ENCODE results near the gene PLD3. TPM values are rescaled to one million over a fixed set of nuclear protein-coding genes. Genes with fewer than 3 reads are reported as not detected.
A peak's percentile ranks its signal among the peaks of the same experiment; 100 is the strongest.
"Not testable (repeated sequence)": the region's sequence is repeated elsewhere in the genome, so short reads cannot be mapped to it uniquely, and the experiment has no call there.

PLD3 gene
- polyA plus RNA-seq, 1 experiment: 395 TPM

DNA sequence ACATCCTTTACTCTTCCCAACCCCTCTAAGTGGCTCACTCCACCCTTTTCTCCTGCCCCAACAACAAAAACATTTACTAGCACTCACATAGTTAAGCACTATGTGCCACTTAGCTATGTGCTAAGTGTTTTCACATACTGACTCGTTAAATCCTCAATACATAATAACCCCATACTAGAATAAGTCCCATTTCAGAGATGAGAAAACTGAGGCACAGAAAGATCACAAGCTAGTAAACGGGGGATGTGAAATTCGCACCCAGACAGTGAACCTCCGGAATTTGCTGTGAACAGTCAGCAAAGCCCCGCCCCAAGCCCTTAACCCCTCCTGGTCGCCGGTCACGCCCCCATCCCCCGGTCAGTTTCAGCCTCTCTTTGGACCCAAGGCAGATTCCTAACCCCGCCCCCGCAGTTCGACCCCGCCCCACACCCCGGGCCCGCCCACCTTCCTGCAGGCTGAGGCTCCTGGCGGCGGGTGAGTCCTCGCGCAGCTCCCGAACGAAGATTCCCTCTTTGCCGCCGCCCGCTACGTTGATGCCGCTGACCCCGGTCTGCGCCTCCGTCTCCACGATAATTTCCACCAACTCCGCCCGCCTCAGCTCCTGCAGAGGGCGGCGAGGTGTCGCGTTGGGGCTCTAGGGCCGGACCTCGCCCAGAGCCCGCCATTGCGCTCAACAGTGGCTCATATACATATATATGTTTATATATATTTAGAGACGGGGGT lies 54.9 kb downstream of the PLD3 start:
- H3K27me3 ChIP-seq (ENCODE audit: control insufficient read depth, insufficient read depth, low read length): no peaks in the 10 kb centered on the region
- peak overlapping the region; percentile 63 for H3K4me3 ChIP-seq (ENCODE audit: low read depth, low read length)
- H3K27ac ChIP-seq (ENCODE audit: low read depth, low read length): peak overlapping the region; percentile 47
- ChIA-PET POLR2A (interaction anchor here (0.6 to 1.9 kb wide), 5 partner anchors 18 to 484 kb away, joined by 3 to 12 read pairs (median 8); partner anchors contain the start of genes C19orf47, PLD3 and SERTAD1), CTCF (interaction anchor here (0.6 to 1.9 kb wide), 4 partner anchors 17 to 98 kb away, joined by 3 to 11 read pairs (median 3); no protein-coding TSS in a partner anchor)
- peak; percentile 82 for DNase-seq (ENCODE audit: low read depth, low spot score)
- H3K9me3 ChIP-seq (ENCODE audit: control insufficient read depth, insufficient read depth, low read length): no peaks in the 10 kb centered on the region; the same call in 1 of the 2 replicates
- TF ChIP-seq, protein P1, sequence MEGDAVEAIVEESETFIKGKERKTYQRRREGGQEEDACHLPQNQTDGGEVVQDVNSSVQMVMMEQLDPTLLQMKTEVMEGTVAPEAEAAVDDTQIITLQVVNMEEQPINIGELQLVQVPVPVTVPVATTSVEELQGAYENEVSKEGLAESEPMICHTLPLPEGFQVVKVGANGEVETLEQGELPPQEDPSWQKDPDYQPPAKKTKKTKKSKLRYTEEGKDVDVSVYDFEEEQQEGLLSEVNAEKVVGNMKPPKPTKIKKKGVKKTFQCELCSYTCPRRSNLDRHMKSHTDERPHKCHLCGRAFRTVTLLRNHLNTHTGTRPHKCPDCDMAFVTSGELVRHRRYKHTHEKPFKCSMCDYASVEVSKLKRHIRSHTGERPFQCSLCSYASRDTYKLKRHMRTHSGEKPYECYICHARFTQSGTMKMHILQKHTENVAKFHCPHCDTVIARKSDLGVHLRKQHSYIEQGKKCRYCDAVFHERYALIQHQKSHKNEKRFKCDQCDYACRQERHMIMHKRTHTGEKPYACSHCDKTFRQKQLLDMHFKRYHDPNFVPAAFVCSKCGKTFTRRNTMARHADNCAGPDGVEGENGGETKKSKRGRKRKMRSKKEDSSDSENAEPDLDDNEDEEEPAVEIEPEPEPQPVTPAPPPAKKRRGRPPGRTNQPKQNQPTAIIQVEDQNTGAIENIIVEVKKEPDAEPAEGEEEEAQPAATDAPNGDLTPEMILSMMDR (IDR thresholded peaks at IDR 0.05; ENCODE audit: low read depth, low read length): no peak

GRCh38 chr19:40407714-40408597 lies 59.5 kb downstream of the PLD3 start:
- no peaks in the 10 kb centered on the region for H3K9me3 ChIP-seq (ENCODE audit: control insufficient read depth, insufficient read depth, low read length)
- TF ChIP-seq, protein P1 (IDR thresholded peaks at IDR 0.05; ENCODE audit: low read depth, low read length): no peak
- no peak for DNase-seq (ENCODE audit: low read depth, low spot score)
- H3K27me3 ChIP-seq (ENCODE audit: control insufficient read depth, insufficient read depth, low read length): no peaks in the 10 kb centered on the region
- ChIA-PET POLR2A (interaction anchor here (0.9 kb wide), 1 partner anchor 18 kb away, joined by 3 read pairs; no protein-coding TSS in a partner anchor), CTCF (interaction anchor here (1.6 kb wide), 1 partner anchor 13 kb away, joined by 5 read pairs; no protein-coding TSS in a partner anchor)
- H3K27ac ChIP-seq (ENCODE audit: low read depth, low read length): no peak overlapping the region
- no peak overlapping the region for H3K4me3 ChIP-seq (ENCODE audit: low read depth, low read length)

- CTCF ChIA-PET: interaction anchor here (1.6 to 4.5 kb wide), 2 partner anchors 12 kb away, joined by 5 to 35 read pairs; no protein-coding TSS in a partner anchor
- H3K27ac ChIP-seq (ENCODE audit: low read depth, low read length); POLR2A ChIA-PET; DNase-seq (ENCODE audit: low read depth, low spot score); H3K27me3 ChIP-seq (ENCODE audit: control insufficient read depth, insufficient read depth, low read length); H3K4me3 ChIP-seq (ENCODE audit: low read depth, low read length); H3K9me3 ChIP-seq (ENCODE audit: control insufficient read depth, insufficient read depth, low read length): not testable (repeated sequence)
Observed at GRCh38 chr19:40408598-40408925, 60.1 kb downstream of the PLD3 start.

GRCh38 chr19:40410030-40410389 lies 61.5 kb downstream of the PLD3 start:
- TF ChIP-seq, protein P1 (IDR thresholded peaks at IDR 0.05; ENCODE audit: low read depth, low read length): no peak
- CTCF ChIA-PET: interaction anchor here (4.5 kb wide), 1 partner anchor 11 kb away, joined by 35 read pairs; no protein-coding TSS in a partner anchor

DNA sequence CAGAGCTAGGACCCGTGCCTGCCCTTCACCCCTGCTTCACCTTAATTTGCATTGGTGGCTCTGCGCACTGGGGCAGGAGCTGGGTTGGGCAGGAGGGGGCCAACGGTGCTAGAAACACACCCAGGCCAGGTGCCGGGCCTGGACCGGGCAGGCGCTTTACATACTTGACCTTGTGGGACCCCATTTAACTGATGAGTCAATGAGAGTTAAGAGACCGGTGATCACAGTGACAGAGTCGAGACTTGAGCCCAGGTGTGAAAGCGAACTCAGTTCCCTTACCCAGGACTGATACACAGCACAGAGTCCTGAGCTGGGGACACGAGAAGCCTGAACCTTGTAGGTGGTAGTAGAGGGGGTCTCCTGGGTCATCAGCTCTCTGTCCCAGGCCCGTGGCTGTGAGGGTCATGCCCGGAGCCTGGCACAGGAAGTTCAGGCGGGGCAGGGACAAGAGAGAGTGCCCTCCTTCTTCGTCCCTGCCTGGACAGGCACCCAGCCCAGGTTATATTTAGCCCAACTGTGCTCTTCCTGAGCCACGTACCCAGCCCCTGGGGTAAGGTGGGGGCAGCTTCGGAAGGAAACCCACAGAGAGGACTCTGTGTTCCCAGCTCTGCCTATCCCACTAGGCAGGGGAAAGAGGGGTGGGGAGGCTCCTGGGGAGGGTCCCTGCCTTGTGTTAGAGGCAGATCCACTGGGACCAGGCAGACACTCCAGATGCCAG lies 62.8 kb downstream of the PLD3 start:
- TF ChIP-seq, protein P1 (IDR thresholded peaks at IDR 0.05; ENCODE audit: low read depth, low read length): no peak
- DNase-seq (ENCODE audit: low read depth, low spot score): no peak
- Histone ChIP-seq H3K27me3 (ENCODE audit: control insufficient read depth, insufficient read depth, low read length) (no peaks in the 10 kb centered on the region), H3K4me3 (ENCODE audit: low read depth, low read length) (no peak overlapping the region), H3K9me3 (ENCODE audit: control insufficient read depth, insufficient read depth, low read length) (no peaks in the 10 kb centered on the region; the same call in 1 of the 2 replicates), H3K27ac (ENCODE audit: low read depth, low read length) (no peak overlapping the region)
- POLR2A ChIA-PET: interaction anchor here (1.6 kb wide), 1 partner anchor 10 kb away, joined by 4 read pairs; no protein-coding TSS in a partner anchor
- CTCF ChIA-PET: interaction anchor here (4.5 kb wide), 1 partner anchor 9 kb away, joined by 35 read pairs; no protein-coding TSS in a partner anchor

More at GRCh38 chr19:40410030-40410389, 61.5 kb downstream of the PLD3 start:
- Histone ChIP-seq H3K27ac (ENCODE audit: low read depth, low read length) (no peak overlapping the region), H3K4me3 (ENCODE audit: low read depth, low read length) (no peak overlapping the region), H3K27me3 (ENCODE audit: control insufficient read depth, insufficient read depth, low read length) (no peaks in the 10 kb centered on the region), H3K9me3 (ENCODE audit: control insufficient read depth, insufficient read depth, low read length) (no peaks in the 10 kb centered on the region; the same call in 1 of the 2 replicates)
- DNase-seq (ENCODE audit: low read depth, low spot score): no peak
- POLR2A ChIA-PET: no interaction called here
